ENCODE data around the gene ABHD17B.
"Not testable (repeated sequence)": the region's sequence is repeated elsewhere in the genome, so short reads cannot be mapped to it uniquely, and the experiment has no call there.

ABHD17B gene

DNA sequence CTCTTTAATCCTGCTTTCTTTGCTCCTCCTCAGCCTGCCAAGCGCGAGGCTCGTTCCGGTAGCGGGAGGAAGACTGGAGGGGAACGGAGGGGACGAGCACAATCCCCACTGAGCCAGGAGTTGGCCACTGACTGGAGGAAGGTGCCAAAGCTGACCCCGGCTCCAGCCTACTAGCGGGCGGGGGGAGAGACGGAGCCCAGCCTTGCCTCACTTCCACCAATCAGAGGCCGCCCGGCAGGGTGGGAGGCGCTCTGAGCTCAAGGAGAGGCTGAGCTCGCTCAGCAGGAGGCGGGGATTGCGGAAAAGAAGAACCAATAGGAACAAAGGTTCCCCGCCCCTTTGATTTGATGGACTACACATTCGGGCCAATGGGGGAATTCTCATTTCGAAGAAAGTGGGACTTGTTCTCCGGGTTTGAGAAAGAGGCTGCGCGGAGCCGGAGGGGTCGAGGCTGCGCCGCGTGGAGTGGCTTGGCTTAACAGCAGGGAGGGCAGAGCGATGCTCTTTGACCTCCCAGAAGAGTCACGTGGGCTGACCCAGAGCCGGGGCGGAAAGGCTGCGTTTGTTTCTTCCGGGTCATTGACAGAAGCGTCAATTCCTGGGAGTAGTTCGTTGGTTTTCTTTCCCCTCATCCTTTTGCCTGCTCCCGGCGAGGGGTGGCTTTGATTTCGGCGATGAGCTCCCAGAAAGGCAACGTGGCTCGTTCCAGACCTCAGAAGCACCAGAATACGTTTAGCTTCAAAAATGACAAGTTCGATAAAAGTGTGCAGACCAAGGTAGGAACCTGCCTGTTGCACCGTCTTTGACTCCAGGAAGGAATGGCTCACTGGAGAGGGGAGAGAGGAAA is at the start of gene ABHD17B, which contains the start of gene C9orf85:
Gene ABHD17B (minus strand): TSS at position 133 of the 847 bp plus-strand sequence. CDS start 36,113 bp downstream, outside the sequence.
Gene C9orf85 (plus strand): TSS at position 579 of the 847 bp plus-strand sequence. CDS start 96 bp downstream, at position 675.
- H3K27me3 ChIP-seq (ENCODE audit: control insufficient read depth, insufficient read depth, low read length), result no peaks in the 10 kb centered on the region
- peak within 1 kb of the TSS; percentile 86 for H3K4me3 ChIP-seq (ENCODE audit: low read length)
- peak within 1 kb of the TSS; percentile 96 for H3K9ac ChIP-seq (ENCODE audit: low read length)
- H3K4me1 ChIP-seq (ENCODE audit: control insufficient read depth, low read depth, low read length), result peaks cover 14% of the 10 kb centered on the region
- peaks cover 7% of the 10 kb centered on the region for H3K36me3 ChIP-seq (ENCODE audit: control insufficient read depth, low read depth, low read length)
- H3K9me3 ChIP-seq (ENCODE audit: control insufficient read depth, low read depth, low read length), result no peaks in the 10 kb centered on the region
- H3K27ac ChIP-seq (ENCODE audit: low read length), result peak within 1 kb of the TSS; percentile 93

DNA sequence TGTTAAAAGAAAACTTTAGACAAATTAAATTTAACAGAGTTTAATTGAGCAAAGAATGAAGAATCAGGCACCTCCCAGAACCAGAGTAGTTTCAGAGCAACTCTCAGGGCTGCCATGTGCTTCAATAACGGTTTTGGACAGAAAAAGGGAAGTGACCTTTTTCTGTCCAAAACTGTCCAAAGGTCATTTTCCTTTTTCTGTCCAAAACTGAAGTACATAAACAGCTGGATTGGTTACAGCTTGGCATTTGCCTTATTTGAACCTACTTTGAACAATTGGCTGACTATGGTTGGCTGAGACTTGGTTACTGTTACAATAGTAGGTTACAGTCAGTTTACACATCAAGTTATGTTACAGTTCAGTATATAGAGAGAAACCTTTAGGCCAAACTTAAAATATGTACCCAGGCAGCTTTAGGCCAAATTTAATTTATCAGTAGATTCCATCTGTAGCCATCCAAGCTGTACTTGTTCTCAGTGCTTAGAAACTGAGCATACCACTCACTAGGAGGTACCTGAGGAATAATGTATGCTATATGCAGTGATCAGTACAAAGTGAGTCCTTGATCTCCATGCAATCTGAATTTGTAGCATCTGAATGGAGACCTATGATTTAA is 44.4 kb upstream of the ABHD17B start:
- Histone ChIP-seq H3K36me3 (ENCODE audit: control insufficient read depth, low read depth, low read length) (no peaks in the 10 kb centered on the region), H3K27ac (ENCODE audit: low read length) (no peak overlapping the region), H3K27me3 (ENCODE audit: control insufficient read depth, insufficient read depth, low read length) (no peaks in the 10 kb centered on the region), H3K4me1 (ENCODE audit: control insufficient read depth, low read depth, low read length) (peaks cover 37% of the 10 kb centered on the region), H3K9ac (ENCODE audit: low read length) (no peak overlapping the region), H3K4me3 (ENCODE audit: low read length) (no peak overlapping the region), H3K9me3 (ENCODE audit: control insufficient read depth, low read depth, low read length) (no peaks in the 10 kb centered on the region)

GRCh38 chr9:71954652-71955051 is 43.7 kb upstream of the ABHD17B start:
- H3K4me3 ChIP-seq (ENCODE audit: low read length); H3K36me3 ChIP-seq (ENCODE audit: control insufficient read depth, low read depth, low read length); H3K27ac ChIP-seq (ENCODE audit: low read length); H3K27me3 ChIP-seq (ENCODE audit: control insufficient read depth, insufficient read depth, low read length); H3K9me3 ChIP-seq (ENCODE audit: control insufficient read depth, low read depth, low read length); H3K9ac ChIP-seq (ENCODE audit: low read length): not testable (repeated sequence)
- peaks cover 37% of the 10 kb centered on the region for H3K4me1 ChIP-seq (ENCODE audit: control insufficient read depth, low read depth, low read length)

DNA sequence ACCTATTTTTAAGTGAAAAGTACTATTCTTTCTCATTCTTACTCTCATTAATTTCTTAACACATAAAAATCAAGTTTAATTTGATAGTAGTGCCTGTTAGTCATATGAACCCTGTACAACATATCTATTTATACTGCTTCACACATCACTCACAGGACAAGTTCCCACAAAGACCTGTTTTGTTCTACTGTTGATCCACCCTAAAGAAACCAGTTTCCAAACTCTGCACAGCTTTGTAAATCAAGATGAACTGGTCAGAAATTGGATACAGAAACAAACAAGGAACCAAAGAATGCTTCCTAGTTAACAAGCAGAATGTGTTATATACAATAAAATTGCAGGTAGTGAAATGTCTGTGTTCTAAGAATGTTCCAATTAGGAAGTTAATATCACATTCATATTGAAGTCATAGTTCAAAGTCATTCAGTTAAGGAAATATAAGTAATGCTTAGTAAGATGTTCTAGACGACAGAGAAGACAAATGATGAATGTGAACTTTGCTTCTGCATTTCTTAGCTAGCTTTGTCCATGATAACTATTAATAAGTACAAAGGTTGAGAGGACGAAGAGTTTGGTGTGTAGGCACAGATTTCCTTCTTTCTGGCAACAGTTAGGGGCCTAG is 33.9 kb upstream of the ABHD17B start:
- Histone ChIP-seq H3K27ac (ENCODE audit: low read length) (no peak overlapping the region), H3K4me1 (ENCODE audit: control insufficient read depth, low read depth, low read length) (peaks cover 25% of the 10 kb centered on the region), H3K27me3 (ENCODE audit: control insufficient read depth, insufficient read depth, low read length) (no peaks in the 10 kb centered on the region), H3K4me3 (ENCODE audit: low read length) (no peak overlapping the region), H3K9ac (ENCODE audit: low read length) (no peak overlapping the region), H3K9me3 (ENCODE audit: control insufficient read depth, low read depth, low read length) (no peaks in the 10 kb centered on the region), H3K36me3 (ENCODE audit: control insufficient read depth, low read depth, low read length) (no peaks in the 10 kb centered on the region)

DNA sequence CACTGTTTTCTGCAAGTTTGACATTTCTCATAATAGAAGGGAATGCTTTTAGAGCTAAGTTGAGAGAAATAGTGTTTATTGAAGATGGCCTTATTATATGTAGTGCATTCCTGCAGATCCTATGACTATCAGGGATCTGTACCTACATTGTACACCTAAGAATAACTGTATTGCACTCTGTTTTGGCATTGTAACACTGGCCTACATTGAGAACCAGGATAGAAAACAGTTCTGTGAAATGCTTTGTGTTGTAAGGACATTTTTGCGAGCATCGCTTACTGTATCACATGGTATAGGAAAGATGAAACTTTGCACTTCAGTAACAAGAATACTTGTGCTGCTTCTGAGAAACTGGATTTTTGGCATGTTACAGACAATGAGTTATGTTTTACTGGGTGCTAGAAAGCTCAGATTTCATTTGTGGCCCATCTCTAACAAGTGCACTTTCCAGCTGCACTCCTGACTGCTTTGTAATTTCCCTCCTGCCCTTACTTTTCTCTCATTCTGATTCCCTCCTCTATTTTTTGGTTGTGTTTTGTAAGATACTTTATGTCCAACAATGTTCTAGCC is 31.1 kb upstream of the ABHD17B start:
- Histone ChIP-seq H3K9me3 (ENCODE audit: control insufficient read depth, low read depth, low read length) (no peaks in the 10 kb centered on the region), H3K36me3 (ENCODE audit: control insufficient read depth, low read depth, low read length) (no peaks in the 10 kb centered on the region), H3K9ac (ENCODE audit: low read length) (no peak overlapping the region), H3K27me3 (ENCODE audit: control insufficient read depth, insufficient read depth, low read length) (no peaks in the 10 kb centered on the region), H3K27ac (ENCODE audit: low read length) (no peak overlapping the region), H3K4me1 (ENCODE audit: control insufficient read depth, low read depth, low read length) (peaks cover 23% of the 10 kb centered on the region), H3K4me3 (ENCODE audit: low read length) (no peak overlapping the region)

DNA sequence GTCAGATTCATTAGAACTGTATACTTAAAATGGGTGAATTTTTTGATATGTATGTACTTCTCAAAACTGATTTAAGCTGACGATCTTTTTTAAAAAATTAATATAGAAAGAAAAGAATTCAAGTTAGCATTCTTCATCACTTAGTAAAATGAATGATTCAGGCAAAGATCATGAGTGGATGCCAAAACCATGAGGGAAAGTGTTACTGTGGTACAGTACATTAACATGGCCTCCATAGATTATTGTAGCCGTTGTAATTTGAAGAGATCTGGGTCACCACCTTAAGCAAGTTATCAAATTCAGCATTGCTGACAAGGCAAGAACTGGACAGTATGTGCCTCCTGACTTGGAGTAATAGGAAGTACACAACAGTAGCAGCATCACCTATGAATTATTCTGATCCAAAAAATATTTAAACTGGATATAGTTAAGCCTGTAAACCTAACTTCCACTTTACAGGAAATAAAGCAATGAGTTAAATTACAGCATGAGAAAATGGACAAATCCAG is 30.1 kb upstream of the ABHD17B start:
- Histone ChIP-seq H3K36me3 (ENCODE audit: control insufficient read depth, low read depth, low read length) (no peaks in the 10 kb centered on the region), H3K4me3 (ENCODE audit: low read length) (no peak overlapping the region), H3K27me3 (ENCODE audit: control insufficient read depth, insufficient read depth, low read length) (no peaks in the 10 kb centered on the region), H3K27ac (ENCODE audit: low read length) (no peak overlapping the region), H3K4me1 (ENCODE audit: control insufficient read depth, low read depth, low read length) (peaks cover 29% of the 10 kb centered on the region), H3K9ac (ENCODE audit: low read length) (no peak overlapping the region), H3K9me3 (ENCODE audit: control insufficient read depth, low read depth, low read length) (no peaks in the 10 kb centered on the region)

DNA sequence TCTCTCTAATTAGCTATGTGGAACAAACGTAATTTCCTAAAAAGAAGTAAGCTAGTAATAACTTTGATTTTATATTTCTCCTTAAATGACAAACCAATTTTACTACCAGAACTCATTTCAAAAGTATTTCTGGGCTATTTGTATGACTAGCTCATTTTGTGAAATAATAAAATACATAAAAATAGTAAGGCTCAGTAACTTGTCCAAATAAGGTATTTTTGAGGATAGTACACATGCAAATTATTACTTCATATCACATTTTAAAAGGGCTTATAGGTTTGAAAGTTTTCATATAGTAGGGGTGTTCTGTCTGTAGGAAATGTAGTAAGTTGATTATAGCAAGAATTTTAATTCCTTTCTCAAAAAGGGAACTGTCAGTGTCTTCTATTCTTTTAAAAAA is 26.9 kb upstream of the ABHD17B start:
- no peaks in the 10 kb centered on the region for H3K36me3 ChIP-seq (ENCODE audit: control insufficient read depth, low read depth, low read length)
- H3K27ac ChIP-seq (ENCODE audit: low read length), result no peak overlapping the region
- no peak overlapping the region for H3K9ac ChIP-seq (ENCODE audit: low read length)
- no peak overlapping the region for H3K4me3 ChIP-seq (ENCODE audit: low read length)
- no peaks in the 10 kb centered on the region for H3K27me3 ChIP-seq (ENCODE audit: control insufficient read depth, insufficient read depth, low read length)
- no peaks in the 10 kb centered on the region for H3K9me3 ChIP-seq (ENCODE audit: control insufficient read depth, low read depth, low read length)
- H3K4me1 ChIP-seq (ENCODE audit: control insufficient read depth, low read depth, low read length), result peaks cover 16% of the 10 kb centered on the region

DNA sequence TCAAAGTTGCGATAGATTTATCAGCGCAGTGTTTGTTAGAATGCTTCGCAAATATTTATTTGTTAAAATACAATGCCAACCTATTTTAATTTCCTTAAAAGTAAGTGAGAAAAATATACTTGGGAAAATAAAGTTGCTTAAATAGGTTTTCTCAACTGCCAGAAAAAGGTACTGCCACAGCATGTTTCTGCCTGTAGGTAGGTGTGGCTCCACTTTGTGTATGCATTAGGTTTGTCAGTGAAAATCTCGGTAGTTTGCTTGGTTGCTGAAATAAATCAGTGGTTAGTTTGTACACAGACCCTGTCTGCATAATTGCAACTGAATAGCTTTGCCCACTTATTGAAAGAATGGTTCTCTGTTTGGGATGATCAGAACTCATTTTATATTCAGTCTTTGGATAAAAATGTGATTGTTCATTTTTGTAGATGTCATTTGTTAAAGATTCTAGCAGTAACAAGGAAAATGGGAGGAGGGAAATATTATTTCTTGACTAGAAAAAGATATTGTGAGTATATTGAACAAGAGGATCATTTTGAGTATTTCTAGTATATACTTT is 26.2 kb upstream of the ABHD17B start:
- peaks cover 16% of the 10 kb centered on the region for H3K4me1 ChIP-seq (ENCODE audit: control insufficient read depth, low read depth, low read length)
- H3K4me3 ChIP-seq (ENCODE audit: low read length), result no peak overlapping the region
- no peaks in the 10 kb centered on the region for H3K36me3 ChIP-seq (ENCODE audit: control insufficient read depth, low read depth, low read length)
- no peak overlapping the region for H3K9ac ChIP-seq (ENCODE audit: low read length)
- H3K9me3 ChIP-seq (ENCODE audit: control insufficient read depth, low read depth, low read length), result no peaks in the 10 kb centered on the region
- H3K27ac ChIP-seq (ENCODE audit: low read length), result no peak overlapping the region
- H3K27me3 ChIP-seq (ENCODE audit: control insufficient read depth, insufficient read depth, low read length), result no peaks in the 10 kb centered on the region

GRCh38 chr9:71936066-71936465 is 25.1 kb upstream of the ABHD17B start:
- Histone ChIP-seq H3K27ac (ENCODE audit: low read length) (no peak overlapping the region), H3K27me3 (ENCODE audit: control insufficient read depth, insufficient read depth, low read length) (no peaks in the 10 kb centered on the region), H3K4me3 (ENCODE audit: low read length) (no peak overlapping the region), H3K9ac (ENCODE audit: low read length) (no peak overlapping the region), H3K4me1 (ENCODE audit: control insufficient read depth, low read depth, low read length) (peaks cover 16% of the 10 kb centered on the region), H3K9me3 (ENCODE audit: control insufficient read depth, low read depth, low read length) (no peaks in the 10 kb centered on the region), H3K36me3 (ENCODE audit: control insufficient read depth, low read depth, low read length) (no peaks in the 10 kb centered on the region)

- no peaks in the 10 kb centered on the region for H3K36me3 ChIP-seq (ENCODE audit: control insufficient read depth, low read depth, low read length)
- no peak overlapping the region for H3K27ac ChIP-seq (ENCODE audit: low read length)
- H3K27me3 ChIP-seq (ENCODE audit: control insufficient read depth, insufficient read depth, low read length), result no peaks in the 10 kb centered on the region
- H3K9ac ChIP-seq (ENCODE audit: low read length), result no peak overlapping the region
- peaks cover 19% of the 10 kb centered on the region for H3K4me1 ChIP-seq (ENCODE audit: control insufficient read depth, low read depth, low read length)
- H3K9me3 ChIP-seq (ENCODE audit: control insufficient read depth, low read depth, low read length), result no peaks in the 10 kb centered on the region
- no peak overlapping the region for H3K4me3 ChIP-seq (ENCODE audit: low read length)
These were observed 20.2 kb upstream of the ABHD17B start for GRCh38 chr9:71931166-71931565.

Measured in iPS-18a (cell line).